ENCODE data around the gene PARD6A.

DNA sequence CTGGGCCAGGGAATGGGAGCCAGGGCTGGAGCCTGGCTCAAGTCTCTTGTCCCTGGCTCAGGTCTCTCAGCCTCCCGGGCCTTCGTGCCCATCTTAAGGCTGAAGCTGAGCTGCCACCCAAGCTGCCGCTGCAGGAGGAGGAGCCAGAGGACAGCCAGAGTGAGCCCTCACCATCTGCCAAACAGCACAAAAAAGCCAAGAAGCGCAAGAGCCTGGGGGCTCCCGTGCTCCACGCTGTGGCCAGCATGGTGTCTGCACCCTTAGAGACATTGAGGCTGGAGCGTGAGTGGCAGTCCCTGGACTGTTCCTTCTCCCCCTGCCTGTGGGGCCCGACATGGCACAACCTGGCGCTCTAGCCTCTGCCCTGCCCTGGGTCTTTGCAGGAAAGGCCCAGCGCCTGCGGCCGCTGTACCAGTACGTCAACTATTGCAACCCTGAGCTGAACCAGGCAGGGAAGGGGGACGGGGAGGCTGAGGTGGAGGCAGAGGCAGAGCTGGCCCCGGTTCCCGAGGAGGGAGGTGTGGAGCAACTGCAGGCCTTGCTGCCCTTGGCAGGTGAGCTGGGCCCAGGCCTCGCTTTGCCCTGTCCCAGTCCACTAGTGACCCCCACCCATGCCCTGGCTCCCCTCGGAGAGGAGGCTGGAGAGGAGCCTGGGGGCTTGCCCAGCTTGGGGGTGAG lies 7.2 kb downstream of the PARD6A start:
- peak; percentile 92 for TF ChIP-seq CTCF (IDR thresholded peaks at IDR 0.05; ENCODE audit: low read length)
- TF ChIP-seq EZH2phosphoT487 (IDR thresholded peaks at IDR 0.05; ENCODE audit: low read length) = no peak
- TF ChIP-seq EZH2 (optimal IDR thresholded peaks at IDR 0.05; ENCODE audit: low read depth, low read length) = no peak

Data from MM.1S (cell line).